GM19467 (cell line): ENCODE results near the gene FKBP1A.

ENCODE experiments used
- ATAC-seq: cut with Tn5 transposase; IDR thresholded peaks from one replicate; pipeline ENCODE4 v1.9.1; 2021; ENCODE audit warnings: mild to moderate bottlenecking, moderate library complexity; ENCODE audit not compliant: unreplicated experiment

Gene FKBP1A

DNA sequence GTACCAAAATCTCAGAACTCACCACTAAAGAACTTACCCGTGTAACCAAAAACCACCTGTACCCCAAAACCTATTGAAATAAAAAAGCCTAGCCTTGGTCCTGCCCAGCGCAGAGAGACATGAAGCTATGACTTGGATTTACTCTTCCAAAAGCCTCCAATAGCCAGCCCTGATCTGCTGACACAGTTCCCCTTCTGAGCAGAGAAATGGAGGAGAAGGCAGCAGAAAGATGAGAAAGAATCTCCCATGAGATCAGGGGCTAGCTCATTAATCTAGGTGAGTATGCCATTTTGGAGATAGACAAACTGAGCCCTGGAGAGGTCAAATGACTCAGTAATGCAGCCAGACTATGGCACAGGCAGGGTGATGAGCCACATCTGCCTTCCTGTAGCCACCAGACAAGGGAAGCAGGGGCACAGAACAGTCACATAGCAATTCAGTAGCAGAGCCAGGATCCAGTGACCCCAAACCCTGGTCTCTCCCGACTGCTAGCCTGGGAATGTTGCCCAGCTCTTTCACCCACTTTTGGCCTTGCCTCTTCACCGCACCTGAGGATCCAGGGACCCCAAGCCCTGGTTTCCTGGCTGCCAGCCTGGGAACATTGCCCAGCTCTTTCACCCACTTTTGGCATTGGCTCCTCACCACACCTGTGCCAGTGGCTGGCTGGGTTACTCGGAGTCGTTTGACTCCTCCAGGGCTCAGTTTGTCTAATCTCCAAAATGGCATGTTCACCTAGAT is 56.7 kb downstream of the FKBP1A start:
- no peak for ATAC-seq

DNA sequence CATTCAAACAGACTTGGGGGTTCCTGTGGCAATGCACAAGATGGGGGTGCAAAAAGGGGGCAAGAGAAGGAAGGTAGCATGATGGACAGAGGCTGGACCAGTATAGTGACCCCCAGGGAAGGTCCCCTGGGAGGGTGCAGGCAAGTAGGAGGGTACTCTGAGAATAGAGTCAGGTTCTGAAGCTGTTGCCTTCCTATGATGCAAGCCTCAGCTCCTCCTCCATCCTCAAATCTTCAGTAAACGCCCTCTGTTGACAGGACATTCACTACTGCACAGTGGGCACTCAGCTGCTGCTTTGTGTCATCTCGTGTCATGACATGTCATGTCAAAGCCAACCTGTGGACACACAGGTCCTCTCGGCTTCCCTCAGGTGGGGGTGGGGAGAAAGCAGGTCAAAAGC is 58.1 kb downstream of the FKBP1A start:
- no peak for ATAC-seq

DNA sequence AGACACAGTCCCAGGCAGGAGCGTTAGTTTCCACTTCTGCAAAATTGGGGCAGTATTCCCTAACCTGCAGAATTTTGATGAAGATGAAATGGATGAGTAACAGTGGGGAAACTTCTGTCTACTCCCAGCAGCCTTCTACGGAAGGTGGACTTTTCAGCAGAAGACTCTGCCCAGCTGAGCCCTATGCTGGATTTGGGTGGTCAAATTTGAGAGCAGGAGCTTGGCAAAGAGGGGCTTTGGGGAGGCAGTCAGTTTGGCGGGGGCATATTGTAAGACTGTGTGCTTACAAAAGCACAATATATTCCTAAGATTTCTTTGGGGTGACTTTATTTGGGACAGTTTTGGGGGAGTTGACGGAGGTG is 58.5 kb downstream of the FKBP1A start:
- ATAC-seq, result no peak

DNA sequence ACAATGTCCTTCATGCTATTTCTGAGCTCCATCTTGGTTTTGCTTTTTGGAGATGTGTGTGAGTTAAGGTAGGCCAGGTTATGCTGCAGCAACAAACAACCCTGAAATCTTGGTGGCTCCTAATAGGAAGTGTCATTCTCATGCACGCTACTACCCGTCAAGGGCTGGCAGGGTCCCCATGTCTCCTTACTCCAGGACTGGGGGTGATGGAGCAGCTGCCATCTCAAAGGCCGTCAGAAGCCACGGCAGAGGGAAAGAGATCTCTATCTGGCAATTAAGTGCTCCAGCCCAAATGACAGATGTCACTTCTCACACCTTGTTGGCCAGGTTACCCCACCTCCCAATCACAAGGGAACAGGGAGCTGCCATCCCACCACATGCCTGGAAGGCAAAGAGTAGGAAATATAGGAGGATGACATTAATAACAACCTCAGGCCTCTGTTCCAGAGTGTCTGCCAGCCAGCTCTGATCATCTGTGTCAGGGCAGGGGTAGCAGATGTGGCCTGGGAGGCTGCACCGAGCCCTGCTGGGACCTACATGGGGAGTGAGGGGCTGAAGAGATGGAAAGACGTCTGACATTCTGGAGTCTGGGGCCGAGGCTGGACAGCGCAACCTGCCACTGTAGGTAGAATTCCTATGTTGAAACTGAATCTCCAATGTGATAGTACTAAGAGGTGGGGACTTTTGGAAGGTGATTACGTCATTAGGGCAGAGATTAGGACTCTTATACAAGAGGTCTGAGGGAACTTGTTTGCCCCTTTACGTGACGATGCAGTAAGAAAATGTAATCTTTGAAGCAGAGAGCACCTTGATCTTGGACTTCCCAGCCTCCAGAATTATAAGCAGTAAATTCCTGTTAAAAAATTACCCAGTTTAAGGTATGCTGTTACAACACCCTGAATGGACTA is 59.1 kb downstream of the FKBP1A start:
- no peak for ATAC-seq

DNA sequence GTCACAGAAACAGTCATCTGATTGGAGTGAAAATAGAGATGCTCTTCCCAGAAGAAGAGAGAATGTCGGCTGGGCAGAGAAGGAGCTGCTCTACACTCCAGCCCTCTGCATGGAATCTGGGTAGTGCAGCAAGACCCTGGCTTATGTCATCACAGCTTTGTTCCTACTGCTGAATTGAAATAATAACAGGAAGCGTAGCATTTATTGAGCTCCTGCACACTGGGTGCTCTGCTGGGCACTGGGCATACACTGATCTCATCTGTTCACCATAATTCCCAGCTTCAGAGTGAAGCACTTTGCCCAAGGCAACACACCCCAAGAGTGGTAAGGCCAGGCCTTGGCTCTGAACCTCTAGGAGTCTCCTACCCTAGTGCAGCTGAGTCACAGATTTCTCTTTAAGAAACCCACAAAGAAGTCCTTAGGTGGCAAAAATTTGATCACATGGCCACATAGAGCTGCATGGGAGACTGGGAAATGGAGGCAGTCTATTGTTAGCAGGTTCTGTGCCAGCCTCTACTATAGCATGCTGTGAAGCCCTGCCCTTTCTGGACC is 60.0 kb downstream of the FKBP1A start:
- no peak for ATAC-seq

DNA sequence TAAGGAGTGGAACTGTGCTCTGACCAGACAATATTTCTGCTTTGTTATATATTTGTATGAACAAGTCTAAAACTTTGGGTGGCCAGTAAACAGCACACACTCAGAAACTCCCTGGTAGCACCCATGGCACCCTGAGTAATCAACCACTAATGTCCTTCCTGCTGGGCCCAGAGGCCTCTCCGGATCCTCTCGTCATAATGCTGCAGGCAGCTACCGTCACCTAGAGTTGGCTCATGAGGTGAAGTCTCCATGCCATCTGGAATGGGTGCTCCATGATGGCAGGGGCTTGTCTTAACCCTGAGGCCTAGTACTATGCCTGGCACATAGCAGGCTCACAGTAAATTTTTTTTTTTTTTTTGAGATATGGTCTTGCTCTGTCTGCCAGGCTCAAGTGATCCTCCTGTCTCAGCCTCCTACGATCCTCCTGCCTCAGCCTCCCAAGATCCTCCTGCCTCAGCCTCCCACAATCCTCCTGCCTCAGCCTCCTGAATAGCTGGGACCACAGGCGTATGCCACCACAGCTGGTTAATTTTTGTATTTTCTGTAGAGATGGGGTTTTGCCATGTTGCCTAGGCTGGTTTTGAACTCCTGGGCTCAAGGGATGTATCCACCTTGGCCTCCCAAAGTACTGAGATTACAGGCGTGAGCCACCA is 60.9 kb downstream of the FKBP1A start:
- ATAC-seq, result no peak

DNA sequence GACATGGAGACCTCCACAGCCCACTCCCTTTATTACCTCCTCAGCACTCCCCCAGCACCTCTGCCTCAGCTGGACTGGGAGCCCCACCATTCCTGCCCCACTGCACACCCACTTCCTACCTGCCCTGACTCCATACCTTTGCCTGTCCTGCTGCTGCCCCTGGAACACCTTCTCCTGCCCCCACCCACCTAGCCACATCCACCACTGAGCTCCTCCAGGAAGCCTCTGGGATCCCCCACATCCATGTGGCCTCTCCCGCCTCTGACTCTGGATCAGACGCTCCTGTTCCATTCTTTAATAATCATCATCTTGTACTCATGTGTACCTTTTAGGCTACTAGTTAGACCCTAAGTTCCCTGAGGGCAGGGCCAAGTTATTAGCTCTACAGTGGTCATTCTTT is 61.8 kb downstream of the FKBP1A start:
- no peak for ATAC-seq

DNA sequence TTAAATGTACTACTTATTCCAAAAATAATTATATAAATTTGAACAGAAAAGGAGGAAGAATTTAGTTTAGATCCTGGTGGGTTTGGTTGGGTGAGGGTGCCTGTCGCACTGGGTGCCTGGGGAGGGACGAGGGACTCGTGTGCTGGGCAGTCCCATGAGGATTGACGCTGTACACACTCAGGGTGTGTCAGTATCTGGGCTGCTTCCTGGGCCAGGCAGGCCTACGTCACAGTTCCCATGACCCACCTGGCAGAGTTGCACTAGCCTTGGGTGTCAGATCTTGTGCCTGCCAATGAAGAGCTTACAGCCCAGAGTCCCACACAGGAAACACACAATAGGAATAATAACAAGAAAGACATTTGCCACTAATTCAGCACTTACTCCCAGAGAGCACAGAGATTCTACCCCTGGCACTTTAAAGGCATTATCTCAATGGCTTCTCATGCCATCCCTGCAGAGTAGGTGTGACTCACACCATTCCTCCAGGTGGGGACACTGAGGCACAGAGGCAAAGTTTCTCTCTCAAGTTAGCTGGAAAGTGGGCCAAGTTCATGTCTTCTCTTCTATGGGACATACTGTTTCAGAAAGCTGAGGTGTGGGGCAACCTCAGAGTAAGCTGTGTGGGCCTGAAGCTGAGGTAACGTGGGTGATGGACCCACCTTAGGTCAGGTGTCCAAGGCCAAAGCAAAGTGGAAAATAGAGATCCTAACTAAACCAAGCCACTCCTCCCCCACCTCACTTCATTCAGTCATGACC is 62.6 kb downstream of the FKBP1A start:
- no peak for ATAC-seq

DNA sequence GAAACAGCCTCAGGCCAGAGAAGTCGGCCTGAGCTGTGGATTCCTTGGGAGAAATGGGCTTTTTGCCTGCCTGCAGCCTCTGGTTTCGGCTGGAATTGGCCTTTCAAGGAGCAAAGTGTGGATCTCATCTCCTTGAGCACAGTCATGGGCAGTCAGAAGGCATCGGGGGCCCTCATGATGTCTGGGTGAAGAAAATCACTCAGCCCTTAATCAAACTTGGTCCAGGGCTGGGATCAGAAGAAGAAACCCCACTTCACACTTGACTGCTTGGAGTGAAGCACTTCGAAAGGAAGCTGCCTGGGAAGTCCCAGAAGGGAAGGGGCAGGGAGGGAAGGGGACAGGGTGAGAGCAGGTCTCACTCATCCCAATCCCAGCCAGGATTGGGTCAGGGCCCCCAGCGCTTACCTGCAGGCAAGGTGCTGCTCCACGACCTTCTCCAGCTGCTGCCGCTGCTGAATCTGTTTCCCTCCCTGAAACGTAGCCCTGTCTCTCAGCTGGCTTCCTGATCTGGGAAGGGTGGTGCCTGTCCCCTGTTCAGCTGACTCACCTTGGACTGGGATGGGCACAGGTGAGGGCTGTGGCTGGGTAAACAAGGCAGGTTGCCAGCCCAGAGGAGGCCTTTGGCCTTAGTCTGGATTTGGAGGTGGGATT is 64.0 kb downstream of the FKBP1A start, which contains the start of gene SDCBP2:
SDCBP2 (minus strand) TSS at position 460 of the 651 bp plus-strand sequence. CDS start 8,723 bp downstream, outside the sequence.
- no peak for ATAC-seq

DNA sequence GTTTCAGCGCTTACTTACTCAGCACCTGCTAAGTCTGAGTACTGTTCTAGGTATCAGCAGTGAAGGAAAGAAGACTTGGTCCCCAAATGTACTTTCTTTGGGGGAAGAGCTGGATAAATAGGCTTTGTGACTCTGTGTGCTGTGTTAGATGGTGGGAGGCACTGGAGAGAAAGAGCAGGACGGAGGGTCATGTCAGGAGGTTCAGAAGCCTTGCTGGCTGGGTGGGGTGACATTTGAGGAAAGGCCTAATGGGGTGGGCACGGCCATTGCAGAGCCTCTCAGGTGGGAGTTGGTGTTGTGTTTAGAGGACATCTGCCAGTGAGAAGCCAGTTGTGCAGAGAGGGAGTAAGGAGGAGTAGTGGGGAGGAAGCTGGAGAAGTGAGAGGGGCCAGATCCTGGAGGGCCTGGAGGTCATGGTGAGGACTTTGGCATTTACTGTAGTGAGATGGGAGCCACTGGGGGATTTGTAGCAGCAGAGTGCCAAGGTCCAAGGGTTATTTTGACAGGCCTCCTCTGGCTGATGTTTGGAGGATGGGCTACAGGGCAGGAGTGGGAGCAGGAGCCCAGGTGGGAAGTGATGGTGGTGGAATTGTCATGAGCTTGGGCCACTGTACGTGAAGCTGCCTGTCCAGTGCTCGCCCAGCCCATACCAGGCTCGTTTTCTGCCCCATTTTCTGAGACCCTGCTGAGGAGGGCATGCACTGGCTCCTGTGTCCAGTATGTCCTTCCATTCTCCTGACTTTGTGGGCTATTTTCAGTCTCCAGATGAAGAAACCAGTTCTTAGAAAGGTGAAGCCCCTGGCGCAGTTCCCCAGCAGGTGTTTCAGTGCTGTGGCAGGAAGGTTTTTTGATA is 64.8 kb downstream of the FKBP1A start:
- no peak for ATAC-seq

DNA sequence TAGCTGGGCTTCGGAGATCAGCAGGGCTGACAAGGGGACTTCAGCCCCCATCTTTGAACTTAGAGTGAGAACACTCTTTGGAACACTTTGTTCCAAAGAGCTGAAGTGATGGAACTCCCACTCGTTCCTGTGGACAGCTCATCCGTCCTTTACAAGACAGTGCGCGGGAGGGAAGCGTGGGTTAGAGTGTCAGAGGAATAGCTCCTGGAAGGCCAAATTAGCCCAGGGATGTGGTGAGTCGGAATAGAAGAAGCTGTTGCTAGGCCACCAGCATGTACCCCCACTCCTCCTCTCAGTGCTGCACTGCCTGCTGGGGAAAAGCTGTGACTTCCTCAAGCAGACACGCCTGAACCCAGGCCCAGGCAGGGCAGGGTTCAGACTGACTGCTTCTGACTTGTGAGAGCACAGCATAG is 65.6 kb downstream of the FKBP1A start:
- ATAC-seq, result no peak

DNA sequence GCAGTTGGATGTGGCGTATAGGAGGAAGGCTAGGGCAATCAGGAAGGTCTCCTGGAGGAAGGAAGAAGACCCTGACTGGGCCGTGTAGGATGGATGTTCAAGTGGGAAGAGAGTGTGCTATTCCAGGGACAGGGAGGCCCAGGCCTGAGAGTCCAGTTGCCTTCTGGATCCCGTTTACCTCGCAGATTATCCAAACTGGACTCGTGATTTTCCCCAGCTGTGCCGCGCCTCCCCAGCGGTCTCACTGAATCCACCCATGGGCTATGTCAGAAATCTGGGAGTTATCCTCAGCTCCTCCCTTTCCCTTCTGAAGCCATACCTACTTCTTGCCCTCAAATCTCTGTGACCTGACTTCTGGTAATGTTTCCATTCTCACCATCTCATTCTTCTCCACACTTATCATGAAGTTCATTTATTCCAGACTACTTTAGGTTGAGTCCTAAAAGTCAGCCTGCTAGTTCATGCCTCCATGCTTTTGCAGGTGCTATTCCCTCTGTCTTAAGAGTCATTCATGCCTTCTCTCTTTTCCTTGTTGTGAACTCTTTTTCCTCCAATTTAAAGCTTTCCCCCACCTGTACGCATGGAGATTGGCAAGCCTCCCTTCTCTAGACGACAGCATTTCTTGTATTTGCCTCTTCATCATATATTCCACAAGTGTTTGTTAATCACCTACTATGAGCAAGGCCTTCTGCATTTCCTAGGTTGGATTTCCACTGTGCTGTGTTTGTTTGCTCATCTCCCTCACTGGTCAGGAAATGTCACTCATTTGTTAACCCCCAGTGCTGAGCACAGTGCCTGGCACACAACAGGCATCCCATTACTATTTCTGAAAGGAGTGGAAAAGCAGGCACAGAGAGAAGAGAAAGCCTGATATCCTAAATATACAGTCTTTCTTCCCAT is 66.6 kb downstream of the FKBP1A start:
- ATAC-seq, result no peak

DNA sequence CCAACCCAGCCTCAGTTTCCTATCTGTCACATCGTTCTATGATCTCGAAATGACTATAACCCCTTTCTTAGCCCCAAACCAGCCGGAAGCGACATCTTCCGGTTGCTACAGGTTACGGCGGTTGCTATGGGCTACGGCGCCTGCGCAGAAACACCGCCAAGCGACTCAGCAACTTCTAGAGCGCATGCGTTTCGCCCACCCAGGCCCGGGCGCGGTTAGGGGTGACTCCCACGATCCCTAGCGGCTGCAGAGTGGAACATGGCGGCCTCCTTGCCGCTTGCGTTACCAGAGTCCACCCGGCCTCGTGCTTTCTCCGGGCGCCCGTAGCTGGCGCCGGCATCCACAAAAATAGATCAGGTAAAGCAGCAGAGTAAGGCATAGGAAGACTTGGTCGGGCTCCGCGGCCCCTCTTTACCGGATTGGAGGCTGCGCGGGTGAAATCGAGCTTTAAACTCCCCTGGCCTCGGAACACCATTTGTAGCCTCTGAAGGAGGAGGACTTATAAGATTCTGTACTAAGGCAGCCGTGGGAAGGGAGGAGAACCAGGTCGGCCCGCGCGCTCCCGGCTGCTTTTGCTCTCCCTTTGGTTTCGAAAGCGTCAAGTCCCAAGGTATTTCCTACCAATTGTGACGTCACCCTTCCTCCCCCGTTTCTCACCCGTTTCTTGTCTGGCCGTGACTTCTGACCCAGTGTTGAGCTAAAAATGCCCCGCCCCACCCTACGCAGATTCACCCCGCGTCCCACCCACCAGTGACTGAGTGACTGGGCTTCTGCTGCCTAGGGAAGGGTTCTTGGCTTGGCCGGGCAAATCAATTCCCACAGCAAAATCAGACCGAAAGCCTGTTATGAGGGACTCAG is 67.5 kb downstream of the FKBP1A start:
- peak; percentile 78 for ATAC-seq

DNA sequence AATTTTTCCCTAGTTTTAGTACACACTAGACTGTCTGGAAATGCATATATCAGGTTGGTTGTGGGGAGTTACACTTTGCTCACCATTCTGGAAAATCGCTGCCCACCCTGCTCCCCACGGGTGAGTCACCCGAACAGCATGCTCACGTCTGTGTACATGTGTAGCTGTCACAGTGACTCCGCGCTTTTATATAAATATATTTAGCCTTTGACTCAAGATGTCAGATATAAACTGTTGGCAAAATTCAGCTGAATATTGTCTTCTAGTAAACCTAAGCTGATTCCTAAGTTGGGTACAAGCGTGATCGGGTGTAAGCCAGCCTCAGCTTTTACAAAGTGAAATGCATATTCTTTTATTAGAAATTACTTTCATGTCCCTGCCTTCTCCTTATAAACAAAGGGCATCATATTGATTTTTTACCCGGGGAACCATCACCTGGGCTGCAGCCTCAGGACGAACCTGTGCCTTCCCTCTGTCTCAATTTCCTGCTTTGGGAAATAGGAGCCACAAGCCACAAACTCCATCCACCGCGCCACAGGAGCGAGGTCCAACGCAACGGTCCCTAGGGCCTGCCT is 68.2 kb downstream of the FKBP1A start:
- no peak for ATAC-seq

DNA sequence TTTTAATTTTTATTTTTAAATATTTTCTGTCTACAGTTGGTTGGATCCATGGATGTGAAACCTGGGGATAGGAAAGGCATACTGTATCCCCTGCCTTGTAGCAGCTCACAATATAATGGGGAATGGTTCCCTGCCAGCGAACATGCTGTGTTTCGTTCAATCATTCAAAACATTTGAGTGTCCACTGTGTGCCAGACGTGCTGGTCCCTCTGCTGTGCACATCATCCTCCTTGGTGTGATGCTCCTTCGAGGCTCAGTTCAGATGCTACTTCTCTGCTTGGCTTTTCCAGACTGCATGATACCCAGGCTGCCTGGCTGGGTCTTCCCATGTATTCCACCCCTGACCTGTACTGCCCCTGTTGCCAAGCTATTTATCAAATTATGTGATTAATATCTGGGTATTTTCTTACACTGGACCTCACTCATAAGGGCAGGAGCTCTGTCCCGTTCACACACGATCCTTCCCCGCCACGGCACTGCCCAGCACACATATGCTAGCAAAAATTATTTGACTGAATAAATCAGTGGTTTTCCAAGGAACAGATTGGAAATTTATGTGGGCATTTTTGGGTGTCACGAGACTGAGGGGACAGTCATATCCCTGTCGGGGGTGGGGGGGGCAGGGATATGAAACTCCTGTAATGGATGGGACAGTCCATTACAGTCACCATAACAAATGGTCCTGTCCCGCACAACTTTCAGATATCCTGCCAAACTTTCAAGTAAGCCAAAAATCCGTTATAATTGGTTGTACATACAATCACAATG is 68.8 kb downstream of the FKBP1A start:
- no peak for ATAC-seq

DNA sequence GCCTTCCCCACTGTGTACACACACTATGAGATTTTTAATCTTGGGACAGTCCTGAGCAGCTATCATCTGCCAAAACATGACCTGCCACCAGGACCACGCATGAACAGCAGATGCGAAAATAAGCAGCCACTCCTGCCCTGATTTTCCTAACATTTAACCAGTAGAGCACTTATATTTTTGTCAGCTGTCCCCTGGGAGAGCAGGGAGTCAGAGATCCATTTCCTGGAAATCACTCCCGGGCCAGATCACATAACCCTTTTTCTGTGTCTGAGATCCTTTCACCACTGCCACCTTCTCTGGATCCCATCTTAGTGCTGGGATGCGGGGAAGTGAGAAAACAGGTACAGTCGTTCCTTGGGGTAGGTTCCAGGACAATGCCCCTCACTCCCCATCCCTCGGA is 69.6 kb downstream of the FKBP1A start:
- ATAC-seq, result no peak
